Erythroblast (primary cell): Measurements from ENCODE around the gene ITPR3.

ENCODE experiments used
- GATA1 ChIP-seq: IDR thresholded peaks from 2 replicates; pipeline ENCODE4 v1.6.1; 2011; ENCODE audit warnings: low read depth, mild to moderate bottlenecking, control low read depth, low read length, moderate library complexity
- POLR2A ChIP-seq: IDR thresholded peaks from 2 replicates; pipeline ENCODE4 v1.6.1; 2011; ENCODE audit warnings: mild to moderate bottlenecking, low read length

DNA sequence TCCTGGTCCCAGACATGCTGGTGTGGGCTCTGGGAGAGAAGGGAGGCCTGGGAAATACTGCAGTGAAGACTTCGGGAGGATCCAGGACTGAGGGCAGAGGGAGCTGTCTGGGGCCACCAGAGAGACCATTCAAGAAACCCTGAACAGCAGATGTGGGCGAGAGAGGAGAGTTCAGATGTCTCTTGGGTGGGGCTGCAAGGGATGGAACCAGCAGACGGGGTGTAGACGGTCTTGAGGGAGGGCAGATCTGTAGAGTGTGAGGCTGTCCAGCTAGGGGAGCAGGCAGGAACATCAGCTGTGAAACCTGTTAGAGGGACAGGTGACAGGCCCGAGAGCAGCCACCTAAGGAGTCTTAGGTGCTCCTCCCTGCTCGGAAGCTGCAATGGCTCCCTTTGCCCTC lies 38.9 kb downstream of the ITPR3 start:
- TF ChIP-seq POLR2A: no peak
- TF ChIP-seq GATA1: no peak
